DMS53 (cell line): ENCODE results near the gene BRIP1.
"Not testable (repeated sequence)": the region's sequence is repeated elsewhere in the genome, so short reads cannot be mapped to it uniquely, and the experiment has no call there.

Experiments used
- DNase-seq: peaks from one replicate; lab custom pipeline; 2025; lab: John Stamatoyannopoulos, UW

The BRIP1 gene

DNA sequence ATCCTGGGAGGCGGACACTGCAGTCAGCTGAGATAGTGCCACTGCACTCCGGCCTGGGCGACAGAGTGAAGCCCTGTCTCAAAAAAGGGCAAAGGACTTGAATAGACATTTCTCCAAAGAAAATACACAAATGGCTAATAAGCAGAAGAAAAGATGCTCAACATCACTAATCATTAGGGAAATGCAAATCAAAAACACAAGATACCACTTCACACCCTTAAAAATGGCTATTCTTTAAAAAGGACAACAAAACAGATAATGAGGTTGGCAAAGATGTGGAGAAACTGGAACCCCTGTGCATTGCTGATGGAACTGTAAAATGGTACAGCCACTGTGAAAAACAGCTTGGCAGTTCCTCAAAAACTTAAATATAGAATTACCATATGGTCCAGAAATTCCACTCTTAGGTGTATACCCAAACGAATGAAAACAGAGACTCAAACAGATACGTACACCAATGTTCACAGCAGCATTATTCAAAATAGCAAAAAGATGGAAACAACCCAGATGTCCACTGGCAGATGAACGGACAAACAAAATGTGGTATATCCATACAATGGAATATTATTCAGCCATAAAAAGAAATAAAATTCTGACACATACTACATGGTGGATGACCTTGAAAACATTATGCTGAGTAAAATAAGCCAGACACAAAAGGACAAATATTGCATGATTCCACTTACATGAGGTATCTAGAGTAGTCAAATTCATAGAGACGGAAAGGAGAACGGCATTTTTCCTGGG lies 35.5 kb downstream of the BRIP1 start:
- DNase-seq, result no peak

DNA sequence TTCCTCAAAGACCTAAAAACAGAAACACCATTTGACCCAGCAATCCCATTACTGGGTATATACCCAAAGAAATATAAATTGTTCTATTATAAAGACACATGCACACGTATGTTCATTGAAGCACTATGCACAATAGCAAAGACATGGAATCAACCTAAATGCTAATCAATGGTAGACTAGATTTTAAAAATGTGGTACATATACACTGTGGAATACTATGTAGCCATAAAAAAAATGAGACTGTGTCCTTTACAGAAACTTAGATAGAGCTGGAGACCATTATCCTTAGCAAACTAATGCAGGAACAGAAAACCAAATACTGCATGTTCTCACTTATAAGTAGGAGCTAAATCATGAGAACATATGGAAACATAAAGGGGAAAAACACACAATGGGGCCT lies 36.5 kb downstream of the BRIP1 start:
- not testable (repeated sequence) for DNase-seq

DNA sequence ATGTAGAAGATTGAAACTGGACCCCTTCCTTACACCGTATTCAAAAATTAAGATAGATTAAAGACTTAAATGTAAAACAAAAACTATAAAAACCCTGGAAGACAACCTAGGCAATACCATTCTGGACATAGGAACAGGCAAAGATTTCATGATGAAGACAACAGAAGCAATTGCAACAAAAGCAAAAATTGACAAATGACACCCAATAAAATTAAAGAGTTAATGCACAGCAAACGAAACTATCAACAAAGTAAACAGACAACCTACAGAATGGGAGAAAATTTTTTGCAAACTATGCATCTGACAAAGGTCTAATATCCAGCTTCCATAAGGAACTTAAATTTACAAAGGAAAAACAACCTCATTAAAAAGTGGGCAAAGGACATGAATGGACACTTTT lies 37.1 kb downstream of the BRIP1 start:
- not testable (repeated sequence) for DNase-seq

DNA sequence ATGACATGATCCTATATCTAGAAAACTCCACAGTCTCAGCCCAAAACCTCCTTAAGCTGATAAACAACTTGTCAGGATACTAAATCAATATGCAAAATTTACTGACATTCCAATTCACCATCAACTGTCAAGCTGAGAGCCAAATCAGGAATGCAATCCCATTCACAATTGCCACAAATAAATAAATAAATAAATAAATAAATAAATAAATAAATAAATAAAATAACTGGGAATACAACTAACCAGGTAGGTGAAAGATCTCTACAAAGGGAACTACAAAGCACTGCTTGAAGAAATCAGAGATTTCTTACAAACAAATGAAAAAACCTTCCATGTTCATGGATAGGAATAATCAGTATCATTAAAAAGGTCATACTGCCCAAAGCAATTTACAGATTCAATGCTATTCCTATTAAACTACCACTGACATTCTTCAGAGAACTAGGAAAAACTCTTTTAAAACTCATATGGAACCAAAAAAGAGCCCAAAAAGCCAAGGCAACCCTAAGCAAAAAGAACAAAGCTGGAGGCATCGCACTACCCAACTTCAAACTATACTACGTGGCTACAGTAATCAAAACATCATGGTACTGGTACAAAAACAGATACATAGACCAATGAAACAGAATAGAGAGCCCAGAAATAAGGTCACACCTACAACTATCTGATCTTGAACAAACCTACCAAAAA lies 37.7 kb downstream of the BRIP1 start:
- DNase-seq, result no peak

DNA sequence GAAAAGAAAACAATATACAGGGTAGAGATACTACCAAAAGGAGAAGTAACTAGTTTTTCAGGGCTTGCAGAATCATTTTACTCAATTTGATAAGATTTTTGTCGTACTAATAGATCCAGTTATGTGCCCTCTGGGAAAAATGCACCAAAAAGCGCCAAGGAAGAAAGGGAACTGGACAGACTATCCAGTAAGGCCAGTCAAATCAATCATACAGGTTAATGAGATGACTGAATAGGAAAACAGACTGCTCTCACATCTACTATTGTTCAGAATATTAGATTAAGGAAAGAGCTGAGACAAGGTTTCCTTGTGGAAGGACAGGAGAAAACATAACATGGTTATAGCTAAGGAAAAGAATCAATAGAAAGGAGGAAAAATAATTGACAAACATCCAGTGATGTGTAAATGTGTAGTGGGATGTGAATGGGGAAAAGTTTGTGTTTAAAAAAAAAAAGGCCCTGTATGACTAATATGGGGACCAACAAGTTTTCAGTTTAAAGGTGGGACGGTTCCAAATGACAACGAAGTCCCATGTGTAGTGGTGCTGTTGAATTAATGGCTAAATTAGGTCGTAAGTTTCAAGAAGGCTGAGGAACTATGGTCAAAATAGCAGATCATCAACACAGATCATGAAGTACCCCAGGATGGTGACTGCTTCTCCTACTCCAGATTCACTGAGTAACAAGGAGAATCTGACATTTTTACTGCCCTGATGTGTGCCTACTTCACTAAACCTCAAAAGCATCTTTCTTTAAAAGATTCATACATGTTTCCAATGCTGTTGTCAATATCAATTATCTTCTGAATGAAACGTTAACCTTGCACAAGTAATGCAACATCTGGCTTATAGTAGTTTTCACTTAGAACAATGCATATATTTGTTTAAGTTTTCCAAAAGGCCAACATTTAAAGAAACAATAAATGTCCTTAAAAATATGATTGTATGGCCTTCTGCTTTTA lies 40.7 kb downstream of the BRIP1 start:
- DNase-seq, result no peak

DNA sequence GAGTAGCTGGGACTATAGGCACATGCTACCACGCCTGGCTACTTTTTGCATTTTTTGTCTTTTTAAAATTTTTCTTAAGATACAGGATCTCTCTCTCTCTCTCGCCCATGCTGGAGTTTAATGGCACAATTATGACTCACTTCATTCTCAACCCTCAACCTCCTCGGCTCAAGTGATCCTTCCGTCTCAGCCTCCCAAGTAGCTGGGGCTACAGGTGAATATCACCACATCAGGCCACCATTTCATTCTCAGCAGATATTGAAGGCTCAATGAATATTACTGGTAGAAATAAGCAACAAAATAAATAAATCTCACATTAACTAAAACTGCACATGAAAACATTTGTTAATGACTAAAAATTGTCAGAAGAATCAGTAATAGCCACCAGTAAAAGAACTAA lies 41.7 kb downstream of the BRIP1 start:
- no peak for DNase-seq

DNA sequence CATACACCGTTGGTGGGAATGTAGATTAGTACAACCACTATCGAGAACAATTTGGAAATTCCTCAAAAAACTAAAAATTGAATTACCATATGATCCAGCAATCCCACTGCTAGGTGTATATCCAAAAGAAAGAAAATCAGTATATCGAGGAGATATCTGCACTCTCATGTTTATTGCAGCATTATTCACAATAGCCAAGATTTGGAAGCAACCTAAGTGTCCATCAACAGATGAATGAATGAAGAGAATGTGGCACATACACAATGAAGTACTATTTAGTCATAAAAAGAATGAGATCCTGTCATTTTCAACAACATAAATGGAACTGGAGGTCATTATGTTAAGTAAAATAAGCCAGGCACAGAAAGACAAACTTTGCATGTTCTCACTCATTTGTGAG lies 44.1 kb downstream of the BRIP1 start:
- DNase-seq, result not testable (repeated sequence)

DNA sequence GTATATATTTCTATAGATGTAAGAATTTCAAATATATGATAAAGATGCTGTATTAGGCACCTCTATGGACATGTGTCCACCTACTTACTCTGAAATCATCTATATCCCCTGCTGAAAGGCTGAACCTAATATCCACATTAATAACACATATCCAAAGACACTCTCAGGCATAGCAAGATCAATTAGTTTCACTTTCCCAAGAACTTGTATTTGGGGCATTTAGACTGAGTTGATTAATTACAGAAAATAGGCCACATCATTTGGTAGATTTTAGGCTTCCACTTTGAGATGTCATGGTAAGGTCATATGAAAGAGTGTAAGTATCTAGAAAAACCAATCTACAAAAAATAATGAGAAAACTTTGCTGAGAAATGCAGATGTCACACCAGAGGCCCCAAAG lies 45.1 kb downstream of the BRIP1 start:
- DNase-seq, result no peak

DNA sequence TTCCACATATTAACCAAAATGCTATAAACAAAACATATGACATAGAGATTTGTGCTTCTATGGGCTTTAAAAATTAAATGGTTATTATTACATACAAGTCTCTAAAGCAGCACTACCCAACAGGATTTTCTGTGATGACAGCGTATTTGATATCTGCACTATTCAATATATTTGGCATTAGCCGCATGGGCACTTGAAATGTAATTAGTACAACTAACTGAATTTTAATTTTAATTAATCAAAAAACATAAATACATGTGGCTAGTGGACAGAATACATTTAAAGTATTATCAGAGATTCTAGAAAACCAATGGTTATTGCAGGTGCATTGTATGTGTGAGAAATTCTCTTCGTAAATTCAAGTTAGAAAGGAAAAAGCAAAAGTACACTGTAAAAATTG lies 45.9 kb downstream of the BRIP1 start:
- no peak for DNase-seq

DNA sequence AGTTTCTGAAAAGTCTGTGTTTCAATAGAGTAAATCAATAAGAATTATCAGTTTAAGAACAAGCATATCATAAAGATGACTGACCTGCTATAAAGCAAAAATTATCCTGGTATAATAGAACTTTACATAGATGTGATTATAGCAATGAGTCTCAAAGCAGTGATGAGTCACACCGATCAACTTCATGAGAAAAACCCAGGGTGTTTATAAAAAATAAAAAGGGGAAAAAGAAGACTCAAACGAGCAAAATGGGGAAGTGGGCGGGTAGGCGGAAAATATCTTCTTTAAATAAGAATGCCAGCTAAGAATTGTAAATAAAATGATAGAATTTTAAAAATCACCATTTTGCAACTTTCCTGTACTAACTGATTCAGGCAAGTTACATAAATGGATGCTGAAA lies 46.8 kb downstream of the BRIP1 start:
- peak; percentile 41 for DNase-seq

DNA sequence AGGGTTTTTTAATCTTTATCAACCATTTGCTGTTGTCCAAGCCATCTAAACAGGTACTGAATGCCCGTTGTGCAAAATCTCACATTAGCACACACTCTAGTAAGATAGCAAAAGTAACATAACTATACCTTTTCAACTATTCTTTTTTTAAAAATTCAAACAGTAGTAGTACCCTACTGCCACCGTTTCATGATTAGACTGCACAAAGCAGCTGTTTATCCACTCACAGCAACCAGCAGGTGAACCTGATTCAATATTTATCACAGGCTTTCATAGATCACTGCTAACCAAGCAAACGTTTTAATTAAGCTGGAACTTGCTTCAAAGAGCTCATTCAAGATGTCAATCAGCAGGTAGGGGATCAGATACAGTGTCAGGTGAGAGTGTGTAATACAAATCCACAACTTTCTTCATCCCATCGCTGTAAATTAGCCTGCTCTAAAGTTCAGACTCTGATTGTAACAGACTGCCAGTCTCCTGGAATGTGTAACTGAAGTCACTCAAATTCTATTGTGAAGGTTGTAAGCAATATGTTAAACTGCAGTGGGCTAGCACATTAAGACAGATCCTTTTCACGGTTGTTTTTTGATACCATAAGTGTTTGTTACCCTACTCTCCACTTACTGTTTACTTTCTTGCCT lies 47.3 kb downstream of the BRIP1 start:
- DNase-seq, result peak; percentile 85

DNA sequence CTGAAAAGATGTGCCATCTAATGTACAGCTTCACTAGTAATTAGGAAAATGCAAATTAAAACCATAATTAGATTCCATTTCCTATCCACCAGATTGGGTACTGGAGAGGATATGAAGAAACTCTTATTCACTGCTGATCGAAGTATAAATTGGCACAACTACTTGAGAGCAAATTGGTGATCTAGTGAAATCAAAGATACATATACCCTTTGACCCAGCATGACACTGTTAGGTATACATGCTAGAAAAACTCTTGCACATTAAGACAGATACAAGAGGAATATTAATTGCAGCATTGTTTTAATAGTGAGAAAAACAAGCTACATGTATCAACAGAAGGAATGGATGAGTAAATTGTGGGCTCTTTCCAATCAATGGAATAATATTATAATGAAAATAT lies 48.8 kb downstream of the BRIP1 start:
- DNase-seq, result no peak

DNA sequence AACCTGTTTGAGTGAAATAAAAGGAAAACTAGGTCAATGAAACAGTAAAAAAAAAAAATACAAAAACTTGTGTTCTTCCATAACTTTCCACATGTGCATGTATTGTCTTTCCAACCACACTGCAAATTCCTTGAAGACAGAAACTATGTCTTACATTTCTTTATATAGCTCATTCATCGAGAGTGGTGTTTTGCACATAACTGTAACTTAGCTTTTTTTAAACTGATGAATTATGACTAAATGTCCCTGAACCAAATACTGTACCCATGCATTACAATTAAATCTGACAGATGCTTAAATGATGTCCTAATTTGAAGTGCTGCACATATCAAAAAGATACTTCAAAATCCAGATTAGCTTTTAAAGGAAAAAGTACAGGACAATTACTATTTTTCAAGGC lies 50.1 kb downstream of the BRIP1 start:
- no peak for DNase-seq

DNA sequence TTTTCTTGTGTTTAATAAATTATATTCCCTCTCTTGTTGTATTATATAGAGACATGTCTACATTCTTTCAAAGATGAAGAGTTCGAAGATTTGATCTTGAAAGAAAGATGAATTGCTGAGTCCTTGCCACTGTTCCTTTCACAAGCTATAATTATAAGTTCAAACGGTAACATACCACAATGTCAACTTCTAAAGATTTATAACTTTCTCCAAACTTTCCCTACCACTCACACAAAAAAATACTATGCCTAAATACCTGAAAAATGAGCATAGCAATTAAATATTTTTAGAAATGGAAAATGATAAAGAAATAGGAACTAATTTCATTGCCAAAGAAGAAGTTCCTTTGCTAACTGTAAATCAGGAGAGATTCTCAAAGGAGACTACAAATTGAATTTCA lies 50.6 kb downstream of the BRIP1 start:
- DNase-seq, result no peak

DNA sequence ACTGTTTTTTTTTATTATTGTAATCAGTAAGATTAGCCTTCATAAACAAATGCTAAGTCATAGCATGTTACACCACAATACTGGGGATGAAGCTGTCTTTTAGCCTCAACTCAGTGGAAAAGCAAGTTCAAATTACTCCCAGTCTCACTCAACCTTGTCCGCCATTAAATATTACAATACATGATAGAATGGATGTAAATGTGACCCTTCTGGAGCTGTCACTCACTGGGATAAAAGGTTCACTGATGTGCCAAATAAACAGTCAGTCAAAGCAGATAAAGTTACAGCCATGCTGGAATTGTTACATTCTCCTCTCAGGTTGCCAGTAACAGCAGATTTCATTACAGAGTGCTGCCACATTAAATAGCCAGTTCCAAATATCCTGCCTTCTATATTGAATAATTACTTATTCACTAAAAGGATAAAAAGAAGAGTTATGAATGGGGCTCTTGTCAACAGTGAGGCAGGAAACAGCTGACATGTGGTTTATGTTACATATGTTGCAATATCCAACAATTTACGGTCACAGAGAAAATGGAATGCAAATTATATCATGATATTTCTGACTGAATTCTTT lies 53.4 kb downstream of the BRIP1 start:
- DNase-seq, result peak; percentile 62

DNA sequence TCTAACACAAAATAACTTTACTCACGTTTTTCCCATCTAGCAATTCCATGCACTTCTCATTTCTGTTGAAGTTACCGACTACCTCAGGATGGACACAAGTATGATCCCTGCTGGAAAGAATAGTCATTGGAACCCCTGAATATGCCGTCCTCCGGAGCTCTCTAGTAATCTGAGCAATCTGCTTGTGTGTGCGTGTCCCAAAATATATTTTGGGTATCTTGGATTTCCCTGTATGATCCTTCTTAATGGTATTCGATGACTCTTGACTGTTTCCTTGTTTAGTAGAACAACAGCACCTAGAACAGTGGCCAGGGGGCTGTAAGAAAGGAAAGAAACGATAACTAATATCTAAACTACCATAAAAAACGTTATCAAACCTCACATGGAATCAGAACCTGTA lies 54.9 kb downstream of the BRIP1 start:
- no peak for DNase-seq

DNA sequence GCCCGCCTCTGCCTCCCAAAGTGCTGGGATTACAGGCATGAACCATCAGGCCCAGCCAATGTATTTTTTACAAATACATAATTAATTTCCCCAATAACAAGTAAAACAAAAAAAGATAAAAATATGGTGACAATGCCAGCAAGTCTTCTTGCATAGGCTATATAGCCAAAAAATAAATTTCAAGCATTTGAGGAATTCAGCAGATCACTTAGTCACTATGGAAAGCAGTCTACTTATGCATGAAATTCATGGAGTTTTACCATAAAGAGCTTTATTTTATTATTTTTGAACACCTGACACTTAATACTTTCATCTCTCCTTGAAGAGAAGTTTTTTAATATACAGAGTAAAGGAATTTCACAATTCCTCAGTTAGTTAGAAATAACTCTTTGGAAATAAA lies 56.4 kb downstream of the BRIP1 start:
- no peak for DNase-seq

DNA sequence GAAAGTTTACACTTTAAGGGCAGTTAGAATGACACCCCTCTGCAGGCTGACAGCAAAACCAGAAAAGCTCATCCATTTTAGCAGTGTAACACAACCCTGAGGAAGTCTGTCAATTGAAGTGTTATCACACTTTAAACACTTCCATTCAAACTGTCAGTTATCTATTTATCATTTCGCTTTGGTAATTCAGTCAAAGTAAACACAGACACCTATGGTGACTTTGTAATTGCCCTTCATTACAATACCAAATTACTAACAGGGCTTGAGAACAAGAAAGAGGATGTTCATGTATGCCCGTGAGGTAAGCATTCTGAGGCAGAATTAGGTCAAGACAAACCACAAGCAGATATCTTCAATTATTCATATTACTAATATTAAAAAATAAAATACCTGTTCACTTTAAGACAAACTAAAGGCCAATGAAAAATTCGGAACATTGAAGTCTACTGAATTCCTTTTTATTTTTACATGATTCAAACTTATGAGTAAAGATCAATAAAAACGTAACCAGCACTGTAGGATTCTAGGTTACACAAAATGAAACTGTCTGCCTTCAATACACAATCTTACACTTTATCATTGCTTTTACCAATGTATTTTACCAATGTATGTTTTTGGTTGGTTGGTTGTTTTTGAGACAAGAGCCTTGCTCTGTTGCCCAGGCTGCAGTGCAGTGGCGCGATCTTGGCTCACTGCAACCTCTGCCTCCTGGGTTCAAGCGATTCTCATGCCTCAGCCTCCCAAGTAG lies 57.1 kb downstream of the BRIP1 start:
- DNase-seq, result peak; percentile 7

DNA sequence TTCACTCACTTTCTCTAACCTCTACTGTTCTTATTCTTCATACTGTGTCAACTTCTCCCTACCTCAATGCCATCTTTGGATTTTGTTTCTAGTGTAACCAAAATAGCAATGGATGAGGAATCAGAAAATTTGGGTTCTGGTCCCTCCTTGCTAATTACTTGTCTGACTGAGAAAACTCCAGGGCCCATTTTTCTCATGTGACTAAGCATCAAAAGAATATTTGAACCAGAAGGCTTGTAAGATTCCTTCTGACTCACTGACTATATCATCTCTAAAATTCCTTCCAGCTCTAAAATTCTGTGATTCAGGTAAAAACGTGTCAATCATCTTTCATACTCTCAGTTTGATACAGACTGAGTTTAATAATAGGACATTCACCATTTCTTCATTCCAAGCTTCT lies 57.9 kb downstream of the BRIP1 start:
- no peak for DNase-seq

DNA sequence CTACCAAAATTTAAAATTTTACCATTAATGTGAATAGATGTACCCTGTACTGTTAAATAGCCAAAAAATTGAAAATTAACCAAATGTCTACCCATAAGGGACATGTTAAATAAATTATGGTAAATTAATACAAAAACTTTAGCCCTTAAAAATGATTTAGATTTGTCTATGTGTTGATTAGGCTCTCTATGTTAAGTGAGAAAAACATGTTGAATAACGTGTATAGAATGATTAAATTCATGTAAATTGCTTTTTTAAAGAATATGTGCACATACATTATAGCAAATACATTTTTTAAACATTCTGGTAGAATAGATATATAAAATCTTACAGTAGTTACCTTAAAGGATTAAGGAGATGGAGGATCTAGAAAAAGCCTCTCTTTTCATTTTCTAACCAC lies 59.5 kb downstream of the BRIP1 start:
- no peak for DNase-seq

DNA sequence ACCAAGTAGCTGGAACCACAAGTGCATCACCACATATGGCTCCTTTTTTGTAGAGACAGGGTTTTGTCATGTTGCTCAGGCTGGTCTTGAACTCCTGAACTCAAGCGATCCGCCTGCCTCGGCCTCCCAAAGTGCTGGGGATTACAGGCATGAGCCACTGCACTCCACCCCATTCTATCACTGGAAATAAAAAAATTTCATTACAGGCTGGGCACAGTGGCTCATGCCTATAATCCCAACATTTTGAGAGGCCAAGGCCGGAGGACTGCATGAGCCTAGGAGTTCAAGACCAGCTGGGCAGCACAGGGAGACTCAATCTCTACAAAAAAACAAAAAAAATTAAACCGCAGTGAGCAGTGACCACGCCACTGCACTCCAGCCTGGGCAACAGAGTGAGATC lies 60.1 kb downstream of the BRIP1 start:
- no peak for DNase-seq
